ENCODE results near the gene ATP6V1F. TPM values are rescaled to one million over a fixed set of nuclear protein-coding genes. Genes with fewer than 3 reads are reported as not detected.

ATP6V1F gene
- total and polyA plus RNA-seq, 10 donors = 78.3 to 285 (median 91.5) TPM

DNA sequence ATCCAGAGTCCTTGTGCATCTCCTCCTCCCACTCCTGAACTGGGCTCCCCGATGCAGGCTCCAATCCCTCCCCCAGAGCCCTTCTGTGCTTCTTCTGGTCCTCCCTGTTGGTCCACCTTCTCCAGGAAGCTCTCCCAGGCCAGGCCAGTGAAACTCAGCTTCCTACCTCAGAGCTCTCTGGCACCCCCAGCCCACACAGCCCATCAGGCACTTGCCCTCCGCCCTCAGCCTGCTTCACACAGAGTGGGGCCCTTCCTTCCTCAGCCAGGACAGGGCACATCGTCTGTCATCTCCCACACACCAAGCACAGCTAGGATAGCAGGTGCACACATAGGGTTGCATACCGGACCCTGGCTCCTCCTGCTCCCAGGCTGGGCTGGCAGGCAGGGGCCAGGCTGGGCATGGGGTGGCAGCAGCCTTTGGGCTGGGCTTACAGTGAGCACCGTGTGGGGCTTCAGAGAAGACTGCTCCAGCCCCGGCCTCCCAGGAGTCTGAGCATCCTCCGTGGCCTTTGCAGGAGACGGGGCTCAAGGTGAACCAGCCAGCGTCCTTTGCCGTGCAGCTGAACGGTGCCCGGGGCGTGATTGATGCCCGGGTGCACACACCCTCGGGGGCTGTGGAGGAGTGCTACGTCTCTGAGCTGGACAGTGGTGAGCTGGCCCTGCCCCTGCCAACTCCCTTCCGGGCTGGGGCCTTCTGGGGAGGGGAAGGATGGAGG lies 6.5 kb upstream of the ATP6V1F start:
- H3K4me3 ChIP-seq = no peak overlapping the region
- H3K4me1 ChIP-seq = peaks cover 0 to 18% (median 5%) of the 10 kb centered on the region in 6 donors
- DNase-seq = no peak
- H3K27me3 ChIP-seq (replicated peaks in 1 of 7) = peaks cover 0 to 17% (median 0%) of the 10 kb centered on the region in 7 donors
- WGBS, 5 donors = 81 to 93% (median 85%) methylated on average over 10 to 17 of the region's 17 CpGs
- intact Hi-C loops (cut with DNase I; ENCODE audit: low total_unique reads) = no loop called here
- TF ChIP-seq, protein P1, sequence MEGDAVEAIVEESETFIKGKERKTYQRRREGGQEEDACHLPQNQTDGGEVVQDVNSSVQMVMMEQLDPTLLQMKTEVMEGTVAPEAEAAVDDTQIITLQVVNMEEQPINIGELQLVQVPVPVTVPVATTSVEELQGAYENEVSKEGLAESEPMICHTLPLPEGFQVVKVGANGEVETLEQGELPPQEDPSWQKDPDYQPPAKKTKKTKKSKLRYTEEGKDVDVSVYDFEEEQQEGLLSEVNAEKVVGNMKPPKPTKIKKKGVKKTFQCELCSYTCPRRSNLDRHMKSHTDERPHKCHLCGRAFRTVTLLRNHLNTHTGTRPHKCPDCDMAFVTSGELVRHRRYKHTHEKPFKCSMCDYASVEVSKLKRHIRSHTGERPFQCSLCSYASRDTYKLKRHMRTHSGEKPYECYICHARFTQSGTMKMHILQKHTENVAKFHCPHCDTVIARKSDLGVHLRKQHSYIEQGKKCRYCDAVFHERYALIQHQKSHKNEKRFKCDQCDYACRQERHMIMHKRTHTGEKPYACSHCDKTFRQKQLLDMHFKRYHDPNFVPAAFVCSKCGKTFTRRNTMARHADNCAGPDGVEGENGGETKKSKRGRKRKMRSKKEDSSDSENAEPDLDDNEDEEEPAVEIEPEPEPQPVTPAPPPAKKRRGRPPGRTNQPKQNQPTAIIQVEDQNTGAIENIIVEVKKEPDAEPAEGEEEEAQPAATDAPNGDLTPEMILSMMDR (IDR thresholded peaks at IDR 0.05 in 8 of 11, conservative IDR thresholded peaks at IDR 0.05 in 3 of 11) = no peak
- TF ChIP-seq POLR2A (IDR thresholded peaks at IDR 0.05) = no peak
- TF ChIP-seq POLR2AphosphoS5 (IDR thresholded peaks at IDR 0.05) = no peak
- no peak overlapping the region for H3K27ac ChIP-seq
- no peaks in the 10 kb centered on the region for H3K36me3 ChIP-seq
- no peaks in the 10 kb centered on the region for H3K9me3 ChIP-seq

DNA sequence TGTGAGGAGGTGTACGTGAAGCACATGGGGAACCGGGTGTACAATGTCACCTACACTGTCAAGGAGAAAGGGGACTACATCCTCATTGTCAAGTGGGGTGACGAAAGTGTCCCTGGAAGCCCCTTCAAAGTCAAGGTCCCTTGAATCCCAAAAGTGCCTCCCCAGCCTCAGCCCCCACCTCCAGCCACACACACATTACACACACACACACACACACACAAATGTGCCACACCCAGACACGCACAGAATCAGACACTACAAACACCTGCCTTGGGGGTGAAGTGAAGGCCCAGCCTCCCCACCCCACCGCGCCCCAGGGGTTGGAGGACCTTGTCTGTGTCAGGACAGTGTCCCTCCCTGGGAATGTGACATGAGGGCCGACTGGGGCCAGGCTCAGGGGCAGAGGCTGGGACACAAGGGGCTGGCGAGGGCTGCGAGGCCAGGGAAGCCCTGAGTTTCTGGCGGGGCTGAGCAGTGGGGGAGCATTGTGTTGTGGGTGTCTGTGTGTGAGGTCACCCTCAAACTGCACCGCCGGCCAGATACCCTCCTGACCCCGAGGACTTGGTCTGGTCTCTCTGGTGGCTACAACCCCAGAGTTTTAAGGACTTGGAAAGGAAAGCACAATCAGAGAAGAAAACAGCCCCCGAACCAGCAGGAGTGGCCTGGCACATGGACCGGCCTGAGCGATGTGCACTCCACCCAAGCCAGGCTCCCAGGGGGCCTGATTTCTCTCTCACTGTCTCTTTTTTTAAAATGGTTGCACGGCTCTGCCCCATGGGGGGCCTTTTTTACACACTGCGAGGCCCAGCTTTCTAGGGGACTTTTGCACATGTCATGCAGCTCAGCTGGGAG lies 4.0 kb upstream of the ATP6V1F start:
- TF ChIP-seq POLR2AphosphoS5 (IDR thresholded peaks at IDR 0.05) = no peak
- TF ChIP-seq, protein P1 (IDR thresholded peaks at IDR 0.05 in 8 of 11, conservative IDR thresholded peaks at IDR 0.05 in 3 of 11) = no peak
- TF ChIP-seq POLR2A (IDR thresholded peaks at IDR 0.05) = no peak
- H3K9me3 ChIP-seq = no peaks in the 10 kb centered on the region
- no peak overlapping the region for H3K4me3 ChIP-seq
- intact Hi-C loops (cut with DNase I; ENCODE audit: low total_unique reads) = no loop called here
- H3K27me3 ChIP-seq (replicated peaks in 1 of 7) = peaks cover 0 to 5% (median 0%) of the 10 kb centered on the region in 7 donors
- DNase-seq = no peak
- WGBS, 5 donors = 79 to 81% (median 79%) methylated on average over 16 to 18 of the region's 18 CpGs
- H3K4me1 ChIP-seq = peaks cover 1 to 29% (median 15%) of the 10 kb centered on the region in 6 donors
- H3K36me3 ChIP-seq = no peaks in the 10 kb centered on the region
- no peak overlapping the region for H3K27ac ChIP-seq

DNA sequence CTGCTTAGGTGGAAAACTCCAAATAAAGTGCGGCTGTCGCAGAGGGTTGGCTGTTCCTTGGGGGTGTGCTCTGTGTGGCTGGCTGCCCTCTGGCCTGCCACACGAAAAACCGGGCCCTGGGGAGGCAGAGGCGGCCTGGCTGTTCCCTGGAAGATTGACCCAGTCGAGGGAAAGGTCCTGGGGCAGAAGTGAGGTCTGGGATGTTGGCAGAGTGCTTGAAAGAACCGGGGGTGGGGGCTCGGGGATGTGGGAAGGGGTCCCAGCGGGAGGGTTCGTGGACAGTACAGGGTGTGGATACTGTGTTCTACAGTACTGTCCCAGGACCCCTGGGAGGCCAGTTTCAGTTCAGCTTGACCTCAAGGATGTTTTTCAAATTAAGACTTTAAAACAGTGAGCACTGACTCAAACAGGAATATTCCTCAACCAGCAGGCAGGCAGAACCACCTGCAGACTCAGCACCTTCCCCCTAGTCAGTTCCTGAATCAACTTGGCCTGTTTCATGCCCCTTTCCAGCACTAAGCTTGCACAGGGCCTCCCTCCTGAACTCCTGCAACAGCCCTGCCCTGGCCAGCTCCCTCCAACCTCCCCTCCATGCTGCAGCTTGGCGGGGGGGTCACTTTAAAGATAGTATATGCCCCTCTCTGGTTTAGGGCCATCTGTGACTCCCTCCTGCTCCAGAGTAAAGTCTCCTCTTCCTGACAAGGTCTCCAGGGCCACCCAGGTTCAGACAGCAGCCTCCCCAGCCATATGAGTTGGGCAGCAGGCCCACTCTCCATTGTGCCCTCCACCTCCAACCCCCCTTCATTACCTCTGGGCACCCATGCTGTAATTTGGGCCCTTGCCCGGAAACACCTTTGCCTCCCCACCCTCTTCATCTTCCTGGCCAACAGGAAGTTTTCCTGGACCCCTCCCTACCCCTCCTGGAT lies 3.2 kb upstream of the ATP6V1F start:
- no peak for TF ChIP-seq POLR2A (IDR thresholded peaks at IDR 0.05)
- TF ChIP-seq, protein P1 (IDR thresholded peaks at IDR 0.05 in 8 of 11, conservative IDR thresholded peaks at IDR 0.05 in 3 of 11) = no peak
- TF ChIP-seq POLR2AphosphoS5 (IDR thresholded peaks at IDR 0.05) = no peak
- no peaks in the 10 kb centered on the region for H3K27me3 ChIP-seq (replicated peaks in 1 of 7)
- H3K27ac ChIP-seq = no peak overlapping the region
- peaks cover 0 to 2% (median 0%) of the 10 kb centered on the region in 6 donors for H3K36me3 ChIP-seq
- intact Hi-C loops (cut with DNase I; ENCODE audit: low total_unique reads) = no loop called here
- DNase-seq = no peak
- H3K9me3 ChIP-seq = no peaks in the 10 kb centered on the region
- peaks cover 8 to 38% (median 24%) of the 10 kb centered on the region in 6 donors for H3K4me1 ChIP-seq
- 74 to 77% (median 77%) methylated on average over 12 of the region's 12 CpGs for WGBS, 5 donors
- H3K4me3 ChIP-seq = no peak overlapping the region

Data from spleen (tissue), 11 donors.